ENCODE measurements around the gene TMTC1.

Gene TMTC1

DNA sequence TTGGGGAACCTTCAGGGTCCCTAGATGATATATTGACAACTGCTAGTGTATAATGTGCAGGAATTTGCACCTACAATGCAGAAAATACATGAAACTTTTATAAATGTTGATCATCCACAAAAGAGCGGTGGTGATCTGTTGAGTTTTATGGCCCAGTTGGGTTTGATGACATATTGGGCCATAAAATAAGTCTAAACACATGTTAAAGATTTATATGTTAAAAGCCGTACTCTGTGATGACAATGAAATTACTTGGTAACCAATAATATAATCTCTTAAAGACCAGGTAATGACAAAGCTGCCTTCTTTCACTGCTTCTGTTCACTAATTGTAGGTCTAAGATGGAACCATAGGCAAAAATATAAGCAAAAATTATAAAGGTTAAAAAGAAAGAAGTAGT lies 61.6 kb downstream of the TMTC1 start:
- no peak overlapping the region for H3K9ac ChIP-seq (ENCODE audit: insufficient read length, low read depth)
- no peaks in the 10 kb centered on the region for H3K27me3 ChIP-seq (ENCODE audit: insufficient read depth, insufficient read length)
- TF ChIP-seq YY1 (IDR thresholded peaks at IDR 0.05; ENCODE audit: insufficient read depth, insufficient read length), result no peak
- no peak for TF ChIP-seq ZNF274 (IDR thresholded peaks at IDR 0.05; ENCODE audit: low read depth, low read length)
- TF ChIP-seq SUZ12 (IDR thresholded peaks at IDR 0.05; ENCODE audit: extremely low read depth, insufficient read depth, insufficient read length), result no peak
- H3K36me3 ChIP-seq (ENCODE audit: insufficient read depth, insufficient read length, low read length), result no peaks in the 10 kb centered on the region
- no peaks in the 10 kb centered on the region for H3K9me3 ChIP-seq (ENCODE audit: insufficient read depth, low read length)
- DNase-seq (ENCODE audit: low read depth, low spot score), result no peak
- H3K4me3 ChIP-seq (ENCODE audit: insufficient read length, low read depth), result no peak overlapping the region
- H3K4me1 ChIP-seq (ENCODE audit: insufficient read depth, insufficient read length), result no peaks in the 10 kb centered on the region

DNA sequence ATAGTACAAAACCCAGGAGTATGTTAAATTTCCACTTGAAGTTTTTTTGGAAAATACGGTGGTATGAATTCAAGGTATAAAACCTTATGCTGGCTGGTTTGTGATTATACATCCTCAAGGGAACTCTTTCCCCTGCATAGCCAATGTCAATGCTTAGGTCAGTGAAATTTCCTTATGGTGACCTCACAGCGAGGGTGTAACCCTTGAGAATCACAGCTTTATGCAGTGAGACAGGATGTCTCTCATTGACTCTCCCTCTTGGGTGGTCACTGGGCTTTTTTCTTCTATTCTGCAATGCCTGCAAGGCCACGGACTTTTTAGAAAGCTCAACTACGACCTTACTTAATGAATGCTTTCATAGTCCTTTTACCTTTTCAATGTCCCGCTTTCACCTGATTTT lies 64.4 kb downstream of the TMTC1 start:
- no peak overlapping the region for H3K4me3 ChIP-seq (ENCODE audit: insufficient read length, low read depth)
- TF ChIP-seq YY1 (IDR thresholded peaks at IDR 0.05; ENCODE audit: insufficient read depth, insufficient read length) (no peak), ZNF274 (IDR thresholded peaks at IDR 0.05; ENCODE audit: low read depth, low read length) (no peak), SUZ12 (IDR thresholded peaks at IDR 0.05; ENCODE audit: extremely low read depth, insufficient read depth, insufficient read length) (no peak)
- H3K4me1 ChIP-seq (ENCODE audit: insufficient read depth, insufficient read length), result no peaks in the 10 kb centered on the region
- H3K9me3 ChIP-seq (ENCODE audit: insufficient read depth, low read length), result no peaks in the 10 kb centered on the region
- H3K9ac ChIP-seq (ENCODE audit: insufficient read length, low read depth), result no peak overlapping the region
- H3K27me3 ChIP-seq (ENCODE audit: insufficient read depth, insufficient read length), result no peaks in the 10 kb centered on the region
- no peak for DNase-seq (ENCODE audit: low read depth, low spot score)
- no peaks in the 10 kb centered on the region for H3K36me3 ChIP-seq (ENCODE audit: insufficient read depth, insufficient read length, low read length)

DNA sequence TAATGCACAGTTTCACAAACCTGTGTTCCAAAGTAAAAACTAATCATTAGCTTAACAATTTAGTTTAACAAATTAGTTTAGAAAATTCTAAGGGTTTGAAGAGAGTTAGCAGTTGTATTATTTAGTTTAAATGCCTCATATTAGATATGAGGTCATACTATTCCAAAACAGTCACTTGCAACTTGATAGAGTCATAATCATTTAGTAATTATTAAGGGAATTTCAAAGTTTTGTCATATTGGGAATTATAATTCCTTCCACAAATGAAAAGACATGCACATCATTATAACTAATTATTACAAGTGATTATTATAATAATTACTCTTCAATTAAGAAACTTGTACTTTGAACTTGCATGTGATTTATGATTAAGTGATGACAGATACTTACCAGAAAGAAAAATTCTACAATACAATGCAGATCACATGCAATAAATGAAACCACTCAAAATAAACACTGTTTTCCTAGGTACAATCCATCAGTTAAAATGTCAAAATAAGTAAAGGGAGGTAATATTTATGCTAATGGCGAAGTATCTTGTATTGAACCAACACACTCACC lies 66.1 kb downstream of the TMTC1 start:
- Histone ChIP-seq H3K27me3 (ENCODE audit: insufficient read depth, insufficient read length) (no peaks in the 10 kb centered on the region), H3K36me3 (ENCODE audit: insufficient read depth, insufficient read length, low read length) (no peaks in the 10 kb centered on the region), H3K4me3 (ENCODE audit: insufficient read length, low read depth) (no peak overlapping the region), H3K4me1 (ENCODE audit: insufficient read depth, insufficient read length) (no peaks in the 10 kb centered on the region), H3K9me3 (ENCODE audit: insufficient read depth, low read length) (no peaks in the 10 kb centered on the region), H3K9ac (ENCODE audit: insufficient read length, low read depth) (no peak overlapping the region)
- TF ChIP-seq ZNF274 (IDR thresholded peaks at IDR 0.05; ENCODE audit: low read depth, low read length) (no peak), SUZ12 (IDR thresholded peaks at IDR 0.05; ENCODE audit: extremely low read depth, insufficient read depth, insufficient read length) (no peak), YY1 (IDR thresholded peaks at IDR 0.05; ENCODE audit: insufficient read depth, insufficient read length) (no peak)
- no peak for DNase-seq (ENCODE audit: low read depth, low spot score)

DNA sequence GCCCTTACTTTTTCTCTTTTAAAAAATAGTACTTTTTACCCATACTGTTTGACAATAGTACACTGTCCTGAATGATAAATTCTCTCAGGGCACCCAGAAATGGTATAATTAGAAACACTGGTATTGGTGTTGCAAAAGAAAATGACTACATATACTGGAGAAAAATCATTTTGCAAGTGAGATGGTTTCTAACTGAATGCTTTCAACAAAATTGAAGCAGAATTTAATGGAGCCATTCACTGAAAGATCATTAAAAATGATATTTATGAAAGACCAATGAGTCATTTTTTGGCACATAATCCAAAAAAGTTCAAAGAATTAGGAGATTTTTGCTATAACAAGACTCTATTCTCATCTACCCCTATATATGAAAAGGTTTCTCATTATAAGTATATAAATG lies 68.8 kb downstream of the TMTC1 start:
- H3K9me3 ChIP-seq (ENCODE audit: insufficient read depth, low read length), result no peaks in the 10 kb centered on the region
- H3K4me3 ChIP-seq (ENCODE audit: insufficient read length, low read depth), result no peak overlapping the region
- H3K36me3 ChIP-seq (ENCODE audit: insufficient read depth, insufficient read length, low read length), result no peaks in the 10 kb centered on the region
- H3K27me3 ChIP-seq (ENCODE audit: insufficient read depth, insufficient read length), result no peaks in the 10 kb centered on the region
- H3K9ac ChIP-seq (ENCODE audit: insufficient read length, low read depth), result no peak overlapping the region
- no peaks in the 10 kb centered on the region for H3K4me1 ChIP-seq (ENCODE audit: insufficient read depth, insufficient read length)
- DNase-seq (ENCODE audit: low read depth, low spot score), result no peak
- TF ChIP-seq YY1 (IDR thresholded peaks at IDR 0.05; ENCODE audit: insufficient read depth, insufficient read length), result no peak

DNA sequence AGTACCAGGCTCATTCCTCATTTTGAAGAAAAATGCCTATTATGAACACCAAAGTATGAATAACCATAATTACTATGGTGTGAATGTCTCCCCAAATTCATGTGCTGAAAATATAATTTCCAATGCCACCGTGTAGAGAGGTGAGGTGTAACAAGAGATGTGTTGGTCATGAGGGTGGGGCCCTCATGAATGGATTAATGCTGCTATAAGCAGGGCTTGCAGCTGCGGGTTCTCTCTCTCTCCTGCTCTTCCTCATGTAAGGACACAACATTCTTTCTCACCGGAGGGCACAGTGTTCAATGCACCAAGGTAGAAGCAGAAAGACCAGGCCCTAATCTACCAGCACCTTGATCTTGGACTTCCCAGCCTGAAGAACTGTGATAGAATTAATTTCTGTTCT lies 70.0 kb downstream of the TMTC1 start:
- no peak overlapping the region for H3K4me3 ChIP-seq (ENCODE audit: insufficient read length, low read depth)
- no peak for TF ChIP-seq YY1 (IDR thresholded peaks at IDR 0.05; ENCODE audit: insufficient read depth, insufficient read length)
- no peak for TF ChIP-seq ZNF274 (IDR thresholded peaks at IDR 0.05; ENCODE audit: low read depth, low read length)
- TF ChIP-seq SUZ12 (IDR thresholded peaks at IDR 0.05; ENCODE audit: extremely low read depth, insufficient read depth, insufficient read length), result no peak
- H3K36me3 ChIP-seq (ENCODE audit: insufficient read depth, insufficient read length, low read length), result no peaks in the 10 kb centered on the region

DNA sequence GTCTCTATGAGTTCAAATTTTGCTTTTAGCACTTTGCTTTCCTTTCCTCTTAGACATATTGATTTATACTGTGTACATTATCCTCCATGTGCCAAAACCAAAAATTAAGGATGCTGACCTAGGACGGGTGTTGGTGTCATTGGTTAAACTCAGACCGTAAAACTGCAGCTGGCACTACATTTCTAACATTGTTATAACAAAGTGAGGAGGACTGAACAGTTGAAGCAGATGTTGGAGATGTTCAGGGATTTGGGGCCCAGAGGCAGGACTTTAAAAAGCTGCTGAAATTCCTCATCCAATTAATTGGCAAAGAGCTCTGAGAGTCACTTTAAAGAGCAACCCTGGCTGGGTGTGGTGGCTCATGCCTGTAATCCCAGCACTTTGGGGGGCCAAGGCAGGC lies 72.4 kb downstream of the TMTC1 start:
- H3K9ac ChIP-seq (ENCODE audit: insufficient read length, low read depth), result no peak overlapping the region
- no peaks in the 10 kb centered on the region for H3K4me1 ChIP-seq (ENCODE audit: insufficient read depth, insufficient read length)
- DNase-seq (ENCODE audit: low read depth, low spot score), result no peak
- no peak overlapping the region for H3K4me3 ChIP-seq (ENCODE audit: insufficient read length, low read depth)
- H3K36me3 ChIP-seq (ENCODE audit: insufficient read depth, insufficient read length, low read length), result no peaks in the 10 kb centered on the region
- TF ChIP-seq YY1 (IDR thresholded peaks at IDR 0.05; ENCODE audit: insufficient read depth, insufficient read length), result no peak
- no peak for TF ChIP-seq ZNF274 (IDR thresholded peaks at IDR 0.05; ENCODE audit: low read depth, low read length)
- no peak for TF ChIP-seq SUZ12 (IDR thresholded peaks at IDR 0.05; ENCODE audit: extremely low read depth, insufficient read depth, insufficient read length)
- no peaks in the 10 kb centered on the region for H3K9me3 ChIP-seq (ENCODE audit: insufficient read depth, low read length)
- no peaks in the 10 kb centered on the region for H3K27me3 ChIP-seq (ENCODE audit: insufficient read depth, insufficient read length)

More for the DNA sequence above, 70.0 kb downstream of the TMTC1 start:
- no peaks in the 10 kb centered on the region for H3K4me1 ChIP-seq (ENCODE audit: insufficient read depth, insufficient read length)
- H3K9me3 ChIP-seq (ENCODE audit: insufficient read depth, low read length), result no peaks in the 10 kb centered on the region
- H3K27me3 ChIP-seq (ENCODE audit: insufficient read depth, insufficient read length), result no peaks in the 10 kb centered on the region
- no peak for DNase-seq (ENCODE audit: low read depth, low spot score)
- no peak overlapping the region for H3K9ac ChIP-seq (ENCODE audit: insufficient read length, low read depth)

DNA sequence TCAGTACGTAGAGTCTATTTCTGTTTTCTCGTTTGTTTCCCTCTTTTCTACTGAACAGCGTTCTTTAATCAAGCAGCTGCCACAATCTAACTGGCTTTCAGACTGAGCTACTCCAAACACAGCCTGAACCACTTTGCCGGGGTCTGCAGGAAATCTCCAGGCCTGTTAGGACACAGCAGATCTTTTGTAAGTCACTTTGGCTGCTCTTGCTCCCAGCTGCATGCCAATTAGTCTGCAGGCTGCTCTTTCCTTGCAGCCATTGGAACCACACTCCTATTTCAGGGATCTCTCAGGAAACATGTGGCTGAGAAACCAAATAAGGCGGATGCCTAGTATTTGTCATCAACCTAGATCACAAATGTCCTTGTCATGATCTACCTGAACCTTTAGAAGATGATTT lies 73.6 kb downstream of the TMTC1 start:
- DNase-seq (ENCODE audit: low read depth, low spot score), result peak; percentile 92
- Histone ChIP-seq H3K36me3 (ENCODE audit: insufficient read depth, insufficient read length, low read length) (no peaks in the 10 kb centered on the region), H3K9me3 (ENCODE audit: insufficient read depth, low read length) (no peaks in the 10 kb centered on the region), H3K4me3 (ENCODE audit: insufficient read length, low read depth) (no peak overlapping the region), H3K4me1 (ENCODE audit: insufficient read depth, insufficient read length) (no peaks in the 10 kb centered on the region), H3K27me3 (ENCODE audit: insufficient read depth, insufficient read length) (no peaks in the 10 kb centered on the region), H3K9ac (ENCODE audit: insufficient read length, low read depth) (no peak overlapping the region)
- TF ChIP-seq YY1 (IDR thresholded peaks at IDR 0.05; ENCODE audit: insufficient read depth, insufficient read length) (no peak), ZNF274 (IDR thresholded peaks at IDR 0.05; ENCODE audit: low read depth, low read length) (no peak), SUZ12 (IDR thresholded peaks at IDR 0.05; ENCODE audit: extremely low read depth, insufficient read depth, insufficient read length) (no peak)
